Measurements from ENCODE around the gene HSD17B11.
"Not testable (repeated sequence)": the region's sequence is repeated elsewhere in the genome, so short reads cannot be mapped to it uniquely, and the experiment has no call there.

HSD17B11 gene

DNA sequence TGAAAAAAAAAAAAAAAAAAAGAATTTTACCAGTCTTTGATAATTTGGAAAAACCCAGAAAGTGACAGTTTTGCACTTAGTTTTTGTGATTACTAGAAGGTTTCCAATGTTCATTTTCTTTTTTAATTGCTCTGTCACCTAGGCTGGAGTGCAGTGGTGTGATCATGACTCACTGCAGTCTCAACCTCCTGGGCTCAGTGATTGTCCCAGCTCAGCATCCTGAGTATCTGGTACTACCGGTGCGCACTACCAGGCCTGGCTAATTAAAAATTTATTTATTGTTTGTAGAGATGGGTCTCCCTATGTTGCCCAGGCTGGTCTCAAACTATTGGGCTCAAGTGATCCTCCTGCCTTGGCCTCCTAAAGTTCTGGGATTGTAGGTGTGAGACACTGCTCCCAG is 34.7 kb upstream of the HSD17B11 start:
- H3K4me3 ChIP-seq (ENCODE audit: control insufficient read depth, low read depth, low read length) = no peak overlapping the region
- DNase-seq (ENCODE audit: low read depth) = no peak
- no peak for TF ChIP-seq CTCF (conservative IDR thresholded peaks at IDR 0.05; ENCODE audit: control insufficient read depth, insufficient read depth, low read depth, low read length)

DNA sequence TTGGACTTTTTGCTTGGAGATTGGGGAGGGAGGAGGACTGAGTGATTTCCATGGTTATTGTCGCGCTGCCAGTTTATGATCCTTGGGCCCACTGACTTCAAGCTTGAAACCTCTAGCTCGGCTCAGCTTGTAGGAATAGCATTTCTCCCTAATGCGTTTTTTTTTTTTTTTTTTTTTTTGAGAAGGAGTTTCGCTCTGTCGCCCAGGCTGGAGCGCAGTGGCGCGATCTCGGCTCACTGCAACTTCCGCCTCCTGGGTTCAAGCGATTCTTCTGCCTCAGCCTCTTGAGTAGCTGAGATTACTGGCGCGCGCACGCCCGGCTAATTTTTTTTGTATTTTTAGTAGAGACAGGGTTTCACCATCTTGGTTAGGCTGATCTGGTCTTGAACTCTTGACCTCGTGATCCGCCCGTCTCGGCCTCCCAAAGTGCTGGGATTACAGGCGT is 33.1 kb upstream of the HSD17B11 start:
- DNase-seq (ENCODE audit: low read depth) = not testable (repeated sequence)
- H3K4me3 ChIP-seq (ENCODE audit: control insufficient read depth, low read depth, low read length) = peak overlapping the region; percentile 80

GRCh38 chr4:87423317-87424098 is 32.5 kb upstream of the HSD17B11 start:
- DNase-seq (ENCODE audit: low read depth) = peak; percentile 34
- peak overlapping the region; percentile 80 for H3K4me3 ChIP-seq (ENCODE audit: control insufficient read depth, low read depth, low read length)
- TF ChIP-seq CTCF (conservative IDR thresholded peaks at IDR 0.05; ENCODE audit: control insufficient read depth, insufficient read depth, low read depth, low read length) = peak; percentile 11

DNA sequence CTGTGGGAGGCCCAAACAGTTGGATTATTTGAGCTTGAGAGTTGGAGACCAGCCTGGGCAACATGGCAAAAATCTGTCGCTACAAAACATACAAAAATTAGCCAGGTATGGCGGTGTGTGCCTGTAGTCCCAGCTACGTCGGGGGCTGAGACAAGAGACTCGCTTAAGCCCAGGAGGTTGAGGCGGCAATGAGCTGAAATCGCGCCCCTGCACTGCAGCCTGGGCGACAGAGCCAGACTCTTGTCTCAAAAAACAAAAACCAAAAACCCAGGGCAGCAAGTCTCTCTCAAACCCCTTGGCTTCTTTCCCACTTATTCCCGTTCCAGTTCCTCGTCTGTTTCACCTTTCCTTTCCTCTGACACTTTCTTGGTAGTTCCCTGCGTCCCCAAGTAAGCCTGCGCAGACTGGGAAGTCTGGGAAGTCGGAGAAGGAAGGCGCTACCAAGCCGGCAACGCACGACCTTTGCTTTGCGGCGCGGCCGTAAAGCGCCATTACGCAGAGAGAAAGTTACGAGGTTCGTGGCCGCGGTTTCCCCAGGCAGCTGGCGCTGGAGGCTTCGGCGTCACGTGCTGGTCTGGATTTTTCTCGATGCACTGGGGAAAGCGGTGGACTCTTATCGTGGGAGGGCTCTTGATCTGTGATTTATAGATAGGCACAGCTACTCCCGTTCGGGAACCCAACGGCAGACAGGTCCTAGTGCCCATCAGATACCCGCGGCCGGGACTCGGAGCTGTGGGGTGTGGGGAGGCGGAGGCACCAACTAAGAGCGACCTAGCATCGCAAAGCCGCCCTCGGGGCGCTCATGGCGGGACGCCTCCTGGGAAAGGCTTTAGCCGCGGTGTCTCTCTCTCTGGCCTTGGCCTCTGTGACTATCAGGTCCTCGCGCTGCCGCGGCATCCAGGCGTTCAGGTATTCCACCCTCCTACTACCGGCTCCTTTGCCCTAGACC is 31.4 kb upstream of the HSD17B11 start, which contains the start of gene NUDT9:
Gene NUDT9, plus strand, starts transcription at position 470 of the 949 bp plus-strand sequence. Its CDS starts 333 bp downstream, at position 803.
- peak within 1 kb of the TSS; percentile 80 for H3K4me3 ChIP-seq (ENCODE audit: control insufficient read depth, low read depth, low read length)
- DNase-seq (ENCODE audit: low read depth) = peak; percentile 97
- TF ChIP-seq CTCF (conservative IDR thresholded peaks at IDR 0.05; ENCODE audit: control insufficient read depth, insufficient read depth, low read depth, low read length) = no peak

DNA sequence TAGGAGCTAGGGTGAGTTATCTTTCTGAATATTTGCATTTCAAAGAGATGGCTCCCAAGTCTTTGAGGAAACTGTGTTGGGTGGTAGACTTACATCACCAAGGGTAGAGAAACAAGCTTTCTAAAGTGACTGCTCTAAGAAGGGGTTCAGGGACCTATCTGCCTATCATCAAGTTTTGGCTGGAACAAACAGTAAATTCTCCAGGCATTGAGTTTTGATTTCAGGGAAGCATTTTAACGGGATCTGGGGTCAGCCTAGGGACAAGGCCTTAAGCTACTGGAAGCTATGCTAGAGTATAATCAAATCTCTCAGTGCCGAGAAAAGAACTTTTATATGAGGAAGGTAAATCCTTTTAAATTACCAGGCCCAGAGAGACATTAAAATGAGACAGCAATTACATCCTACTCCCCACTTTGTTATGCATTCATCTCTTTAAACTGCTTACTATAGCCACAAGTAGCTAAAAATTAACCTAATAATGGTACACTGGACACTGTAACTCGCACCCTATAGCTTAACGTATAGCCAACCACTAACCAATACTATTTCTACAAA is 29.4 kb upstream of the HSD17B11 start:
- no peak for DNase-seq (ENCODE audit: low read depth)
- no peak overlapping the region for H3K4me3 ChIP-seq (ENCODE audit: control insufficient read depth, low read depth, low read length)
- no peak for TF ChIP-seq CTCF (conservative IDR thresholded peaks at IDR 0.05; ENCODE audit: control insufficient read depth, insufficient read depth, low read depth, low read length)

DNA sequence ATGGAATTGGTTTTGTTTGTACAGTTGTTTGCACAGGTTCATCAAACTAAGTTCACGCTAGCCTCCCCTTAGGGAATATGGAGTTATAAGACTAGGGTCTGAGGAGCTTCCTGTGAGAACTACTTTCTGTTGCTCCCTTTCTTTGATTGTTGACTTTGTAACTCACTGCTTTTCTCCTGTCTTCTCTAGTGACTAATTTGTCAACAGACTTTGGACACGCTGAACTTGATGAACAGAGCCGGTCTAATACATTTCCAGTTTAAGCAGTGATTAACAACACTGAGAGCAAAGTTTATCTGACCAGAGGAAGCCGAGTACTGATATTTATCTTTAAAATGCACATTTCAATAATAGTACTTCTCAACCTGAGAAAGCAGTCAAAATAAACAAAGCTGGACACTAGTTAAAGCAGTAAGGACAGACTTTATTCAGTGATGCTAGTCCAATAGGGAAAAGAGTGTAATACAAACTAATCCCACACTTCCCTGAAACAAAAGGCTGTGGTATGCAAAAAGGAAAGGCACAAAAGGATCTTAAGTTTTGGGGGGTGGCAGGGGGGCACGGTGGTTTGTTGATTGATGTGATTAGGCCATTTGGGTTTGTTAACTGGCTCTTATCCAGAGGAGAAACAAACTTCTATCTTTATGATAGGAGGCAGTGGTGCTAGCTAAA is 28.7 kb upstream of the HSD17B11 start:
- TF ChIP-seq CTCF (conservative IDR thresholded peaks at IDR 0.05; ENCODE audit: control insufficient read depth, insufficient read depth, low read depth, low read length) = no peak
- DNase-seq (ENCODE audit: low read depth) = no peak
- no peak overlapping the region for H3K4me3 ChIP-seq (ENCODE audit: control insufficient read depth, low read depth, low read length)

DNA sequence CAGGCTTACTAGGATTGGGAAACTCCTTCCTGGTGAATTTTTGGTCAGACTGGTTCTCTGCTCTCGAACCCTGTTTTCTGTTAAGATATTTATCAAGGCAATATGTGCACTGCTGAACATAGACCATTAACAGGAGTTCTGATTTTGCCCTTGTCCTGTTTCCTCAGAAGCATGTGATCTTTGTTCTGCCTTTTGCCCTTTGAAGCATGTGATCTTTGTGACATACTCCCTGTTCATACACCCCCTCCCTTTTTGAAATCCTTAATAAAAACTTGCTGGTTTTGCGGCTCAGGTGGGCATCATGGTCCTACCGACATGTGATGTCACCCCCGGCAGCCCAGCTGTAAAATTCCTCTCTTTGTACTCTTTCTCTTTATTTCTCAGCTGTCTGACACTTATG is 27.4 kb upstream of the HSD17B11 start:
- not testable (repeated sequence) for DNase-seq (ENCODE audit: low read depth); H3K4me3 ChIP-seq (ENCODE audit: control insufficient read depth, low read depth, low read length)

All from fibroblast of mammary gland (primary cell).